Head of caudate nucleus (tissue), 42 donors: ENCODE data around the gene IGSF8.
"Not testable (repeated sequence)": the region's sequence is repeated elsewhere in the genome, so short reads cannot be mapped to it uniquely, and the experiment has no call there.

Experiments
- DNase-seq, 42 donors: peaks; one replicate each; pipeline versions ENCODE4 v3.0.0 to v3.0.0-alpha.2; 2020 to 2021; ENCODE audit warnings: mixed read lengths in 7 of 42
- intact Hi-C: fragments of 100-400 bp; cut with DNase I; formaldehyde crosslinking; loops from one replicate; pipeline ENCODE4 v1.15.0; 2022

Gene IGSF8

GRCh38 chr1:160129046-160129445 lies 30.6 kb upstream of the IGSF8 start:
- peak in 3 of 42 donors; percentile 23 to 49 (median 37) for DNase-seq
- intact Hi-C loops: no loop called here

- intact Hi-C loops: no loop called here
- no peak for DNase-seq
Measured at GRCh38 chr1:160128636-160129035, 30.2 kb upstream of the IGSF8 start.

GRCh38 chr1:160127865-160128523 lies 29.6 kb upstream of the IGSF8 start:
- intact Hi-C loops: no loop called here
- no peak for DNase-seq

GRCh38 chr1:160127381-160127780 lies 29.0 kb upstream of the IGSF8 start:
- intact Hi-C loops: no loop called here
- no peak for DNase-seq

- not testable (repeated sequence) for DNase-seq
Measured at GRCh38 chr1:160126342-160126741, 27.9 kb upstream of the IGSF8 start.

GRCh38 chr1:160125746-160126145 lies 27.3 kb upstream of the IGSF8 start:
- intact Hi-C loops: no loop called here
- DNase-seq: no peak

More at GRCh38 chr1:160126342-160126741, 27.9 kb upstream of the IGSF8 start:
- intact Hi-C loops: not testable (repeated sequence)

- no peak for DNase-seq
- intact Hi-C loops: no loop called here
Measured at GRCh38 chr1:160124705-160125478, 26.5 kb upstream of the IGSF8 start.

GRCh38 chr1:160123726-160124125 lies 25.3 kb upstream of the IGSF8 start:
- intact Hi-C loops: no loop called here
- DNase-seq: no peak

- intact Hi-C loops: no loop called here
- DNase-seq: no peak
Measured at GRCh38 chr1:160122978-160123495, 24.6 kb upstream of the IGSF8 start.

GRCh38 chr1:160121388-160121787 lies 23.0 kb upstream of the IGSF8 start:
- intact Hi-C loops: no loop called here
- no peak for DNase-seq

GRCh38 chr1:160120797-160121196 lies 22.4 kb upstream of the IGSF8 start:
- intact Hi-C loops: no loop called here
- no peak for DNase-seq

GRCh38 chr1:160118928-160119327 lies 20.5 kb upstream of the IGSF8 start:
- intact Hi-C loops: no loop called here
- peak in 4 of 42 donors; percentile 47 to 69 (median 58) for DNase-seq

- DNase-seq: peak; percentile 44 to 90 (median 76)
- intact Hi-C loops: no loop called here
Measured at GRCh38 chr1:160117709-160118183, 19.3 kb upstream of the IGSF8 start.

- DNase-seq: no peak
- intact Hi-C loops: no loop called here
Measured at GRCh38 chr1:160117300-160117699, 18.9 kb upstream of the IGSF8 start.

GRCh38 chr1:160116283-160117147 lies 18.1 kb upstream of the IGSF8 start:
- intact Hi-C loops: no loop called here
- peak in 1 of 42 donors; percentile 39 for DNase-seq

GRCh38 chr1:160115545-160116282 lies 17.3 kb upstream of the IGSF8 start, which contains the start of gene ATP1A2:
Gene ATP1A2 (plus strand): TSS chr1:160115759. CDS start chr1:160115862, 103 bp downstream.
- intact Hi-C loops: no loop called here
- peak in 15 of 42 donors; percentile 33 to 79 (median 56) for DNase-seq

GRCh38 chr1:160114085-160114484 lies 15.7 kb upstream of the IGSF8 start:
- DNase-seq: peak in 8 of 42 donors; percentile 54 to 75 (median 70)
- intact Hi-C loops: no loop called here

GRCh38 chr1:160113407-160113806 lies 15.0 kb upstream of the IGSF8 start:
- intact Hi-C loops: no loop called here
- DNase-seq: no peak
